Kasumi-1 (cell line): ENCODE data around the gene CREBBP.
"Not testable (repeated sequence)": the region's sequence is repeated elsewhere in the genome, so short reads cannot be mapped to it uniquely, and the experiment has no call there.

Source experiments
- DNase-seq, 2 experiments: peaks; one replicate each; lab custom pipeline; 2025; lab: John Stamatoyannopoulos, UW

CREBBP gene

GRCh38 chr16:3735541-3735940 is 145.0 kb downstream of the CREBBP start:
- DNase-seq, result no peak

DNA sequence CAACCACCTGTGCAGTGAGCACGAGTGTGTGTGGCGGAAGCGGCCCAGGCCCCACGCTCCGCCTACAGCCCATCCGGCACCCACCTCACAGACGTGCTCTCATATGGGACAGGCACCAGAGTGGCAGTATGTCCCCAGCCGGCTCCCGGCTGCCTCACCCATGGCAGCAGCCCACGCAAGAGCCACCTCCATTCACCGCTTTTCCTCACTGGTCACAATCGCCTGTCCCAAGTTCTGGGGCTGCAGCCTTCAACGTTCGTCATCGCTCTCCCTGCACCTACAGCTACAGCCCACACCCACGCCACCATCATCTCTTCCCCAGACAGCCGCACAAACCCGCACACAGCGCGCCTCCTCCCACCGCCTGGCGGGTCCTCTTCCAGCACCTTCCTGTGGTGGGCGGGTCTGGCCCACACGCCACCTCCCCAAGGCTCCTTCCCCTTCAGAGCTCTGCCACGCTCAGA is 145.7 kb downstream of the CREBBP start:
- DNase-seq, result no peak

DNA sequence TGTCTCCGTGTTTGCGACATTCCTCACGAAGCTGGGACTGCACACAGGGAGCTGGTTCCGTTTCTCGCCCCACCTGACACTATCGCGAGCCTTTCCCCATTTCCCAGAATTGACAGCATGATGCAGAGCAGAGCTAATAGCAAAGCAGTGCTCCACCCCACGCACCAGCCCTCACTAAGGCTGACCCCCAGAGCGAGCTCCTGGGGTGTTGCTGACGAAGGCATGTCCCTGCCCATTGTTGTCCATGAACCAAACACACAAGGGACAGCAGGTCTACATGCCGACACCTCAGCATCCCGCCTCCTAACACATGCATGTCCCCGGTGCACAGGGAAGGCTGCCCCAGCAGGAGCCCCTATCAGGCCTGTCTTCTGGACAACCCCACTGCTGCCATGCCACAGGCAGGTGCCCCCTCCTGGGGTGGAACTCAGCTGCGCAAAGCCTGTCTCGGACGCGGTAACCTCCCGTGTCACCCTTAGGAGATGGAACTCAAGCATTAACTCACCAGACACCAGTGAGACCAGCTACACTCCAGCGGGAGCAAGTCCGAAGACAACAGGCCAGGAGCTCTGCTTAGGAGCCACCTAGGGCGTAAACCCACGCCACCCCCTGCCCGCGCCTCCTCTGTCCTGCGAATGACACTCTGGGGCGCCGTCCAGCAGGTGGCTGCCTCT is 146.3 kb downstream of the CREBBP start:
- DNase-seq, result no peak

DNA sequence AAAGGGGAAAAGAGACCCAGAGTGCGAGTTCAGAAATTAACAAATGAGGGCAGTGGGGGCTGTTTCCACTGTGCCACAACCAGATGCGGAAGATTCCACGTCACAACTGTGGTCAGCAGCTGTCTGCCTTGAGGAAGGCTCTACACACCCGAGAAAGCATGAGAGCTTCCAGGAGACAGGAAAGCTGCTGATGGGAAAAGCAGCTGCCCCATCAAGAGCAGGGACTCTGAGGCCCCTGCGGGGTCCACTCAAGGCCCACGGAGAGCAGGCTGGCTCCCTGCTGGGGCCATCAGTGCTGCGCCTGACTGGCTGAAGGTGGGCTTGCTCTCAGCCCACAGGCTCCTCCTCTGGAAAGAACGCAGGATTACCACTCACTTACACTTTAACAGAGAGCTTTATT is 148.3 kb downstream of the CREBBP start:
- DNase-seq, result no peak

DNA sequence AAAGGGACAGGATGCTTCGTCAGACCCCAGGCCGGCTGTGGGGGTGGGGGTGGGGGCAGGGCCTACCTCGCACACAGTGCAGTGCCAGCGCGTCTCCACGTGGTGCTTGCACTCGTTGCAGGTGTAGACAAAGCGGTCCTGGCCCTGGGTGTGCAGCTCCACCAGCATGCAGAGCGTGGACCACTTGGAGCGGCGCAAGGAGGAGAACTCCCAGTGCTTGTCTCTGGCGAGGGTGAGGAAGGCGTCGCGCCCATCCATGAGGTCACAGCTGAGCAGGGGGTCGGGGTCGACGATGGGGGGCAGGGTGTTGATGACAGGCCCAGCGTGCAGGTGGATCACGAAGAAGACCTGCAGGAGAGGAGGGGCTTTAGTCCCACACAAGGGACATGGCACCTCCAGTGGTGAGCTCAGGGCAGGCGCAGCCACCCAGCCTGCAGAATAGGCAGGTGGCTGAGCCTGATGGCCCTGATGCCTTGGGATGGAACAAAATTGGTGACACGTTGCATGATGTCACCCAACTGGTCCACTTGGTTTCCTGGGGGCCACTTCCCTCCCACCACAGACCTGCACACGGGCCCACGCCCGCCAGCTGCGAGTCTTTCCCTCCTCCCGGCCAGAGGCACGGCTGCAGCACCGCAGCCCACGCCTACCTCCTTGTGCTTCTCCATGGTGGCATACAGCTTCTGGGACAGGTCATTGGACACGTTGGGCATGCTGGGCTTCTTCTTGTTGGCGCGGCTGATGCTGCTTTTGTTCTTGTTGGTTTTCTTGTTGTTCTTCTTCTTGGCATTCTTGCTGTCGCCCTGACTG is 149.2 kb downstream of the CREBBP start:
- DNase-seq, result no peak

DNA sequence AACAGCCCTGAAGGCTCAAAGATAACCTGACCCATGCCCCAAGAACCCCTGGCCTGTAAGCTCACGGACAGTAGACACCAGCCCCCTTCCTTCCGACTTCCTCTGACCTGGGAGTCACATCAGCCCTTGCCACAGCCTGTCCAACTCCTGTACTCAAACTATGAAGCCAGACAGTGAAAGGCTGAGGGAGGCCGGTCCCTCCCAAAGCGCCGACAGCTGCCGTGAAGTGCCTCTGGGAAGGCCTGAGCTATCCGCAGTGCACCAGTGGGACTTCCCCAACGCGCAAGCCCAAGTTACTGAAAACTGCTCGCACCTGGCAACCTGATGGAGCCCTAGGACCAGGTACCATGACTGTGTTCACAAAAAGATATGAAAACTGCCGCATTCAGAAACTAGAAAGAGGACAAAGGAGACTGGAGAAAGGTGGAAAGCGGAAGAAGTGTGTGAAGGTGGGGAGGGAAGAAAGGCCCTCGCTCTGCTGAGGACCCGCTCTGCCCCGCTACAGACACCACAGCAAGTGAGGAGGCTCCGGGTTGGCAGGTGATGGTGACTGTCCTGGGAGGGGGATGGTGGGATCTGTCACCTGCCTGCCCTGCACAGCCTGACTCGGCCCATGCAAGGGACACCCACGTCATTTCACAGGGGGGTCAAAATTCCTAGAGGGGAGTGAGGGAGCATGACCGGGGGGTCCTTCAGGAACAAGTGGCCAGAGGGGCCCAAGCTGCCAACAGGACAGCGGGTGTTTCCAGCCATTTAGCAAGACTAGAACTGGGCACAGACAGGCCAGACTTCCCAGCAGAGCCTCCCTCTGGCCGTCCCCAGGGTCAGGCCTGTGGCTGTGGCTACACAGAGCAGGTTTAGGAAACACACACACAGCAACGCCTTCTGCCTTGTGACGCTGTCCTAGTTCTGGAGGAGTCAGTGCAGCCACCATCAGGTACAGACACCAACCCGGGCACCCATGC is 150.1 kb downstream of the CREBBP start:
- DNase-seq, result no peak

DNA sequence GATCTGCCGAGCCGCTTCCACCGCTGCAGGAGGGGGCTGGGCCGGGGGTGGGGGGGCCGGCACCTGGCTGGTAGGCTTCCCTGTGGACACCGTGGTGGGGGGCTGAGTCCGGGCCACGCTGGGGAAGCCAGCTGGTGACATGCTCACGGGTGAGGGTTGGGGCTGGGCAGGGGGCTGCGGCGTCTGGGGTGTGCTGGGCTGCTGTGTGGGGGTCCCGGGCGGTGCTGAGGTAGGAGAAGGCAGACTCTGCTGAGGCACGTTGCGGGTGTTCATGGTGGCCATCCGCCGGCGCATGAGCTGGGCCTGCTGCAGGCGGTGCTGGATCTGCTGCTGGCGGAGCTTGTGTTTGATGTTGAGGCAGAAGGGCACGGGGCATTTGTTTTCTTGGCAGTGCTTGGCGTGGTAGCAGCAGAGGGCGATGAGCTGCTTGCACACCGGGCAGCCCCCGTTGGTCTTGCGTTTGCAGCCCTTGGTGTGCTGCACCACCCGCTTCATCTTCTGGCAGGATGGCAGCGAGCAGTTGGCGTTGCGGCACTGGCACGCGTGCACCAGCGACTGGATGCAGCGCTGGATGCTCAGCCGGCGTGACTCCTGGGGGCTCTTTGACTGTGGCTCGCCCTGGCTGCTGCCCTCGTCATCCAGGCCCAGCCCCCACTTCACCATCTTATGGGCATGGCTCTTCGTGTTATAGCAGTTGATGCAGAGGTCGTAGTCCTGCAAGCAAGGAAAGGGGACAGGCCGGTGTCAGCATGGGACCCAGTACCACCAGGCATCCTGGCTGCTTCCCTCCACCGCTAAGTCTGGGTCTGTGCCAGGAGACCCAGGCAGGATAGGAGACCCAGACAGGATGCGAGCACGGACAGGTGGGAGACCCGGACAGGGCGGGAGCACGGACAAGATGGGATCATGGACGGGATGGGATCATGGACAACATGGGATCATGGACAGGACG is 151.1 kb downstream of the CREBBP start:
- no peak for DNase-seq

DNA sequence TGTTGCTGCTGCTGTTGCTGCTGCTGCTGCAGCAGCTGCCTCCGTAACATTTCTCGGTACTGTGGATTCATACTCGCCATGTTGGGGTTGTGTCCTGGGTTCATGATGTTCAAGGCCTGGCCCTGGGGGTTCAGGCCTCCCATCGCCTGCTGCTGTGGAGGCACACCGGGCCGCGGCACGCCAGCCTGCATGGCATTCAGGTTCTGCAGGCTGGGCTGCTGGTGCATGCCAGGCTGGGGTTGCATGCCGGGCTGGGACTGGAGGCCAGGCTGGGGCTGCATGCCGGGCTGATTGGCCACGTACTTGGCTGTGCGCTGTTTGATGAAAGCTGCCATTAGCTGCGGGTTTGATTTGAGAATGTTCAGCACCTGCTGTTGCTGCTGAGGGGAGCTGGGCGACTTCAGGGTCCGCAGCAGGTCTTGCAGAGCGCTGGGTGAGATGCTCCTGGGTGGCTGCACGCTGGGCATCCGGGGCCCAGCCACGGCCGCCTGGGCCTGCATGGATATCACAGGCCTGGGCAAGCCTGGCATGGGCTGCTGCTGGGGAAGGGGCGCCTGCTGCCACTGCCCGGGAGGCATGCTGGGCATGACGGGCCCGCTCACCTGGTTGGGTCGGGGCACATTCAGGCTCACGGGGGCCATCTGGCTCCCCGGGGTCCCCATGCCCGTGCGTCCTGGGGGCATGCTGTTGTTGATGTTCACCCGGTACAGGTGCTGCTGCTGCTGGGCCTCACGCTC is 151.9 kb downstream of the CREBBP start:
- no peak for DNase-seq

- DNase-seq, result no peak
Observed at GRCh38 chr16:3727806-3728381, 152.6 kb downstream of the CREBBP start.

GRCh38 chr16:3726021-3726687 is 154.4 kb downstream of the CREBBP start:
- DNase-seq, result no peak

GRCh38 chr16:3725276-3725675 is 155.2 kb downstream of the CREBBP start:
- DNase-seq, result no peak

DNA sequence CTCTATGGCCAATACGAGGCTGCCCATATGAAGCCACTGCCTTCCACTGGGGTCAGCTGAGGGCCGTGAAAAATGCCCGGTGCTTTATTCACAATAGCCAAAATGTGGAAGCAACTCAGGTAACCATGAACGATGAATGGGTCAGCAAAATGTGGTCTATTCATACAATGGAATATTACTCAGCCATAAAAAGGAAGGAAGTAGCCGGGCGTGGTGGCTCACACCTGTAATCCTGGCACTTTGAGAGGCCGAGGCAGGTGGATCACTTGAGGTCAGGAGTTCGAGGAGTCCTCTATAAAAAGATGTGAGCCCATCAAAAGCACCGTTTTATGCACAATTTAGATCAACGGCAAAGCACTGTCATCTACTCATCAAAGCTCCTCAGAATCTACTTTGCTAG is 158.0 kb downstream of the CREBBP start:
- no peak for DNase-seq

DNA sequence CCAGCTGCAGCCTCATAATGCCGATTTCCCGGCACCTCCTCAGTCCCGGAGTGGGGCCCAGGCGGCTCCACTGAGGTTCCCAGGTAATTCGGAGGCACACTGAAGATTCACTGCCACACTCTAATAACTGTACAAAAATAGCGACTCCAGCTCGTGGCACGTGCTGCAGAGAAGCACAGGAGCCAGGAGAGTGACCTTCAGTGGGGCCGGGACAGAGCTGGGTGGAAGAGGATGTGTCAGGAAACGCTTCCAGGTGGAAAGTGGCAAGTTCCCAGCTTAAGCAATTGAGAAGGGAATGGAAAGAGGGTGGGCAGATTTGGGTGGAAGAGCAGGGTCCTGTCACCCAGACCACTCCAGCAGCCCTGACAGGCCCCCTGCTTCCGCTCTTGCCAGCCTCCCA is 160.1 kb downstream of the CREBBP start:
- DNase-seq, result no peak

DNA sequence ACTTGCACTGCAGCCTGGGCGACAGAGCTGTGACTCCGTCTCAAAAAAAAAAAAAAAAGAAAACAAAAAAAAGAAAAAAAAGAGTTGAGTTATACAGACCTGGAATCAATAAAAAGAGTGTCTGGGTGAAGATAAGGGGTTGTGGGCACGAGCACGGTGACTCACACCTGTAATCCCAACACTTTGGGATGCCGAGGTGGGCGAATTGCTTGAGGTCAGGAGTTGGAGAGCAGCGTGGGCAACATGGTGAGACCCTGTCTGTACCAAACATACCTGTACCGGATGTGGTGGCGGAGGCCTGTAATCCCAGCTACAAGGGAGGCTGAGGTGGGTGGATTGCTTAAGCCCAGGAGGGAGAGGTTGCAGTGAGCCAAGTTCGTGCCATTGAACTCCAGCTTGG is 161.9 kb downstream of the CREBBP start:
- DNase-seq, result no peak

GRCh38 chr16:3718019-3718391 is 162.5 kb downstream of the CREBBP start:
- DNase-seq, result no peak

DNA sequence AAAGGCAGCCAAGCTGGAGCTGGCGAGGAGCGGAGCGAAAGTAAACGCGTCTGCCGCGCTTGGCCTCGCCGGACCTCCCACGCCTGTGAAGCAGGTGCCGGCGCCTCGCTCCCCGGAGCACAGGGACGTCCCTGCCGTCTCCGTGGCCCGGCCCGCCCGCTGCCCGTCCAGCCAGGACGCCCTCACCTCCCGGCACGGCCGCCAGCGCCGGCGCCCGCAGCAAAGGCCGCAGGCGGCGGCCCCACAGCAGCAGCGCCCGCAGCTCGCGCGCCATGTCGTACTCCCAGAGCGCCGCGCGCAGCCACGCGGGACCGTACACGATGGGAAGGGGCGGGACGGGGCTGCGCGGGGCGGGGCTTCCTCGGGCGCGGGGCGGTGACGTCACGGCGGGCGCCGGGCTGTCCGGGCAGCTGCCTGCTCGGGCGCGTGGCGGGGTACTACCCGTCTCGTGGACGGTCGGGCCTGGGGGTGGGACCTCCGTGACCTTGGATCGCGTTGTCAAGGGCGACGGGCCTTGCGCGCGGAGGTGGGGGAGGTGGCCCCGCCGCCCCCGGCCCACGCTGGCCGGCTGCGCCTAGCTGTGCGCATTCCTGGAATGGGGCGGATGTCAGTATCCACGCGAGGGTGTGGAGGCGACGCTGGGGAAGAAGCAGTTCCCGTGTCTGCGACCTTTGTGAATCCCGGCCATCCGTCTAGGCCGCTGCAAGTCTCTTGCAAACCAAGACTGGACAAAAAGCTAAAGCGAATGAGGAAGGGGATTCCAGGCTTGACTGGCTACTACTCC is 163.1 kb downstream of the CREBBP start, which contains the start of gene TRAP1:
TSS of gene TRAP1 (minus strand) at position 290 of the 784 bp plus-strand sequence. CDS start at position 274, 16 bp downstream.
- DNase-seq, result peak; percentile 23 to 37

DNA sequence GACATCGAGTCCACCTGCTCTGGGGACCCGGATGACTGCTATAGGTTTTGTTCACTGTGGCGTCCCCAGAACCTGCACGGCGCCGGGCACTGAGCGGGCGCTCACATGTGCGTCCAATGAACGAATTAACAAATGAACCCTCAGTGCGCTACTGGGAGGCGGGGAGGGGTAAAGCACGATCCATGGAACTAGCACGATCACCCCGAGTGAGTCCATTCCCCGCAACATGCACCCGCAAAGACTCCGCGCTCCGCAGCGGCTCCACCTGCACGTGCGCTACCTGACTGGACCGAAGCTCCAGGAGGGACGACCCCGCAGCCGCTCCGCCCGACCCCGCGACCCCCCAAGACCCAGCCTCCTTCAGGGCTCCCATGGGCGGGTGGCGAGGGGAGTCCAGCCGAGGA is 163.7 kb downstream of the CREBBP start:
- peak in 1 of 2 experiments; percentile 20 for DNase-seq

- DNase-seq, result no peak
Observed at GRCh38 chr16:3715430-3715829, 165.1 kb downstream of the CREBBP start.

DNA sequence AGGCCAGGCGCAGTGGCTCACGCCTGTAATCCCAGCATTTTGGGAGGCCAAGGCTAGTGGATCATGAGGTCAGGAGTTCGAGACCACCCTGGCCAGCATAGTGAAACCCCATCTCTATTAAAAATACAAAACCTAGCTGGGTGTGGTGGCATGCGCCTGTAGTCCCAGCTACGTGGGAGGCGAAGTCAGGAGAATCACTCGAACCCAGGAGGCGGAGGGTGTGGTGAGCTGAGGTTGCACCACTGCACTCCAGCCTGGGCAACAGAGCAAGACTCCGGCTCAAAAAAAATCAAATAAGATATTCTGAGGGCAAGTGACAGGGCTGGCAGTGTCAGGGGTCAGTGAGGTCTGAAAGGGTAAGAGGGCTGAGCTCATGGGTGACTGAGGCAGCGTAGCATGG is 166.1 kb downstream of the CREBBP start:
- not testable (repeated sequence) for DNase-seq
